SIG-M5 (cell line): ENCODE results near the gene C2CD2.

Experiments
- DNase-seq: peaks from one replicate; lab custom pipeline; 2025; lab: John Stamatoyannopoulos, UW

C2CD2 gene

GRCh38 chr21:41888749-41889376 lies 65.0 kb downstream of the C2CD2 start:
- DNase-seq: no peak

DNA sequence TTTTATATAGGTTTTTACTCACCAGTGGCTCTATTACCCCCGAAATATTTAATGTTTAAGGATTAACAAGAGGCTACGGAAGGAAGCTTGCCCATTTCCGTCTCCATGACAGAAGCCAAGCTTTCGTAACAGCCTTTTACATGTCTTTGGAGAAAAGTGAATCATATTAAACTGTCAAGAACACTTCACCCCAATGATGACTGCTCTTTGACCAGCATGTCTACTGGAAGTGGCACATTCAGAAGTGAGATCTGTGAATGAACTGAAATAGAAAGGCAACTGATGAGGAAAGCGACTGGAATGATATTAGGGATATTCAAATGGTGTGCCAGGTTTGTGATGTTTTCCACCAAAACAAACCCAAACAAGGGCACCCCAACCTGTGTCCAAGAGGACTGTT lies 66.2 kb downstream of the C2CD2 start:
- DNase-seq: no peak

GRCh38 chr21:41886328-41886727 lies 67.5 kb downstream of the C2CD2 start:
- DNase-seq: no peak

- no peak for DNase-seq
Measured at GRCh38 chr21:41885341-41886024, 68.3 kb downstream of the C2CD2 start.

DNA sequence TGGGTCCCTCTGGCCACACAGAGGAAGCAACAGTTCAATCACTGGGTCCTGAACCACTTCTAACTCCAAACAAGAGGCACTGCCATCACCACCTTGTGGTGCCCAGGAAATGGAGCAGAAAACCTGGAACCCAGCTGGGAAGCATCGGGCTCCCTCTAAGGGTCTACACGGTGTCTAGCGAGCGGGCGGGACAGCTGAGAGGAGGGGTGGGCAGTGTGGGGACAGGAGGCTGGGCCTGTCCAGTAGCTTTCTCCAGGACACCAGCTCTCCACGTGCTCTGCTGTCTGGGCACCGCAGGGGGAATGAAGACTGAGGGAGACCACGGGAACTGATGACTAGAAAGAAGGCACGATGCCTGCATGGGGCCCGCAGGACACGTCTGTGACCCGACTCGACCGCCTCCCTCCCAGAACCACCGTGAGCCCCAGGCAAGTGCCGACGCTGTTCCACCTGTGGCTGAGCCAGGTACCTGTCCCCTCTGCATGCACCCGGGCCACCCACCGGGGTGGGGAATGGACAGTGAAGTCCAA lies 69.3 kb downstream of the C2CD2 start:
- no peak for DNase-seq

- no peak for DNase-seq
Measured at GRCh38 chr21:41883582-41883981, 70.2 kb downstream of the C2CD2 start.

- no peak for DNase-seq
Measured at GRCh38 chr21:41881051-41881450, 72.8 kb downstream of the C2CD2 start.

DNA sequence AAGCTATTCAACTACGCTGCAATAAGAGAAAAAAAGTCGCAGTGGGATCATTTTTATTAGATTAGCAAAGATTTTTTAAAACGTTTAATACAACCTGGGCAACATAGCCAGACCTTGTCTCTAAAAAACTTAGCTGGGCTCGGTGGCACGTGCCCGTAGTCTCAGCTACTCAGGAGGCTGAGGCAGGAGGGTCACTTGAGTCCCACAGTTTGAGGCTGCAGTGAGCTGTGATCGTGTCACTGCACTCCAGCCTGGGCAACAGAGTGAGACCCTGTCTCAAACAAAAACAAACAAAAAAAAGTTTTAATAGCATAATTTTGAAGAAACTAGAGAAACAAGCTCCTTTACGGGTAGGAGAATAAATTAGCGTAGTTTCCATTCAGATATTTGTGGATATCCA lies 73.7 kb downstream of the C2CD2 start:
- no peak for DNase-seq

DNA sequence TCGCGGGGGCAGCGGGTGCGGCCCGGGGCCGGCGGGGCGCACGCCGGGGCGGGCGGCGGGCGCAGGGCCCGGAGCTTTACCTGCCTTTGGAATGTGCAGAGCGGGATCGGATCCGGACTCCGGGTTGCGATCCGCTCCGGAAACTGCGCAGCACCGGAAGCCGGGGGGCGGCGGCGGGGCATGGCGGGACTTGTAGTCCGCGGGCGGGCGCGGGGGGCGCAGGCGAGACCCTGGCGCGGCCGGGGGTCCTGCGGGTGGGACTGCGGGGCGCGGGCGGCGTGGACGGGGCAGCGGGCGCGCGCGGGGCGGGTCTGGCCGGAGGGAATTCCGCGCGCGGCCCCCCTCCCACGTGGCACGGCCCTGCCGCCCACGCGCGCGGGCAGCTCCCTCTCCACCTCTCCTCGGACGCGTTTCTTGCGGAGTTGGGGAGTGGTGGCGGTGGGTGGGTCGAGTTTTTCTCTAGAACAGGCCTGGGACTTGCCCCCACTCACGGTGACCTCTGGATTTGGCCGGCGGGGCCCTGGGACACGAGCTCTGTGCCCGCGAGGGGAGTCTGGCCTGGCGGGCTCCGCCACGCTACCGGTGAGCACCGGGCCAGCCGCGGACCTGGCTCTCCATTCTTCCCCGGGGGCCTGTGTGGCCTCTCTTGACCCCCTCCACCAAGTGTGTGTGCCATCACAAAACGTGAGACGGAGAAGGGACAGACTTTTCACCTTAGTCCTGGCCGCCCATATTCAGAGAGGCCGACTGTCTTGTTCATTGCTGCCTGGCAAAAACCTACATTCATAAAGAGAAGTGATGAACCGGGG lies 74.4 kb downstream of the C2CD2 start, which contains the start of gene PRDM15:
Gene PRDM15 (minus strand): TSS at position 155 of the 809 bp plus-strand sequence. CDS start 18,981 bp downstream, outside the sequence.
- no peak for DNase-seq

GRCh38 chr21:41878831-41879189 lies 75.0 kb downstream of the C2CD2 start:
- no peak for DNase-seq

DNA sequence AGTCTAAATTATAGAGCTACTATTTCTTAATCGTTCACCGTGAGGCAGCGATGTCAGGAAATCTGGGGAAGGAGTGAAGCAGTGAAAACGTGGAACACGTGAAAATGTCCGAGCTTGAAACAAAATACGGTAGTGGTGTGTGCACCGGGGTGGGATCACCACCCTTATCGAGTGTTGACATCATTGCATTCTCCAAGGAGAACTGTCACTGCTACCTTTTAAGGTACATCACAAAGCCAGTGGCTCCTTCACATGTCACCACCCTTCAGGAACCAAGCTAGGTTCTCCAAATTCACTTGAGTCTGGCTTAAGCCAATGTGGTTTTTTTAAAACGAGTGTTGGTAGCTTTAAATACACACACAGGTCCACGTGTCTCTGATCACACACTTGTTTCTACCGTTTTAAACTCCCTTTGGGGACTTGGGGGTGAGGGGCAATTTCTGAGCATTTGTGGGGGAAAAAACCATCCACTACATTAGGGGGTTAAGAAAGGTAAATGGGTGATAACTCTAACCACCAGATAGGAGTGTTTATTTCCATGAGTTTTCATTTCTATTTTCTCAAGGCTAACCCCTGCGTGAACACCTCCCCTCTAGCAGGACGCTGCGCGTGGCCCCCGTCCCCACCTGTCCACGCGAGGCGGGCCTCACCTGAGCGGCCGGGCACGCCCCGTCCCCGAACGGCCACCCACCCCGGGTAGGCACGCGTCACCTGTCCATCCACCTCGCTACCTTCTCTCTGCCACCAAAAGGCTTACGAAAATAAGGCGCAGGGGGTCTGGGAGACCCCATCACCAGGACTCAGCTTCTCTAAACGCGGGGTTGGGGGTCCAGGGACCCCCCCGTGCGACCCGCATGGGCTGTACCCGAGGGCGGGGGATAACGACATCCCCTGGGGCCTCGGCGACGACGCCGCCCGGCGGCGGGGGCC lies 75.7 kb downstream of the C2CD2 start:
- DNase-seq: no peak

DNA sequence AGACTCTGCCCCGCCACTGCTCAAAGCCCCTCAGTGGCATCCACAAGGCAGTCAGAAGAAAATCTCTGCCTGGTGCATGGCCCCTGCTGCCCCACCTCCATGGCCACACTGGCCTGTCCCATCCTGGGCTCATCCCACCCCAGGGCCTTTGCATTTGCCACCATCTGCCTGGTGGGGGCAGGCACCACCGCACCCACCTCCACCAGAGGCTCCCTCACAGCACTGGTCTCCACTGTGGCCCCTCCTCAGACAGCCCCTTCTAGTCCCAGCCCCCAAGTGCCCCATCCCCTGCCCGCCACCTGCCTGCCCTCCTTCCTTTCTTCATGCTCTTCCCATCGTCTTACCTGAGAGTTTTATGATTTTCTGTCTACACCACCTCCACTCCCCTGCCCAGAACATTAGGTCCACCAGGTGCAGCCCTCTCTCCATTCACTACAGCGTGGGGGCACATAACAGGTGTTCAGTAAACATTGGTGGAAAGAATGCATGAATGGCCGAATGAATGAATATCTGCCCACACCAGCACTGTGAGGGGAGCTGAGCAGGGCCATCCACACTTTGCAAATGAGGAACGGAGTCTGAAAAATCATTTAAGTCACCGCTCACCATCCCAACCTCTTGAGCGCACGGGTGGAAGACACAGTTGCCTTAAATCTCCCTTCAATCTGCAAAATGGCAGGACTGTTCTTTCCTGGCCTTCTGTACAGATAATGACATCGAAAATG lies 76.7 kb downstream of the C2CD2 start:
- DNase-seq: no peak

GRCh38 chr21:41876396-41876795 lies 77.4 kb downstream of the C2CD2 start:
- DNase-seq: no peak

GRCh38 chr21:41875086-41875485 lies 78.7 kb downstream of the C2CD2 start:
- DNase-seq: no peak

GRCh38 chr21:41874611-41875010 lies 79.2 kb downstream of the C2CD2 start:
- no peak for DNase-seq

DNA sequence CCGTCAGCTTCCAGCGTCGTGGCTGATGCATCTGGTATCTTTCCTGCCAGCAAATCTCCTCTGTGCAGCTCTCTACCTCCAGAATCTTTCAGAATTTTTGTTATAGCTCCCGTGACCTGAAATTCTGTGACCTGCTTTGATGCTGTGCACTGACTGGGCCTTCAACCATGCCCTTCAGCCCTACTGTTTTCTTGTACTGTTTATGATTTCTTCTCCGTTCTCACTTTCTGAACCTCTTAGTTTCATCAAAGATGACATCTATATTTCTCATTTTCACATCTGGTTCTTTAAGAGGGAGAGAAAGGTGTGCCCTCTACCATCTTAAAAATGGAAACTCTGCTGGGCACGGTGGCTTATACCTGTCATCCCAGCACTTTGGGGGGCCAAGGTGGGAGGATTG lies 80.4 kb downstream of the C2CD2 start:
- no peak for DNase-seq

- no peak for DNase-seq
Measured at GRCh38 chr21:41873005-41873404, 80.8 kb downstream of the C2CD2 start.

- no peak for DNase-seq
Measured at GRCh38 chr21:41871293-41872030, 82.4 kb downstream of the C2CD2 start.

- no peak for DNase-seq
Measured at GRCh38 chr21:41869771-41870170, 84.0 kb downstream of the C2CD2 start.

- no peak for DNase-seq
Measured at GRCh38 chr21:41868062-41868710, 85.6 kb downstream of the C2CD2 start.
